ENCODE measurements around the gene ACSL3. TPM values are rescaled to one million over a fixed set of nuclear protein-coding genes. Genes with fewer than 3 reads are reported as not detected.

ACSL3 gene
- total RNA-seq, 1 donor from 2014 or later, result 106 TPM

DNA sequence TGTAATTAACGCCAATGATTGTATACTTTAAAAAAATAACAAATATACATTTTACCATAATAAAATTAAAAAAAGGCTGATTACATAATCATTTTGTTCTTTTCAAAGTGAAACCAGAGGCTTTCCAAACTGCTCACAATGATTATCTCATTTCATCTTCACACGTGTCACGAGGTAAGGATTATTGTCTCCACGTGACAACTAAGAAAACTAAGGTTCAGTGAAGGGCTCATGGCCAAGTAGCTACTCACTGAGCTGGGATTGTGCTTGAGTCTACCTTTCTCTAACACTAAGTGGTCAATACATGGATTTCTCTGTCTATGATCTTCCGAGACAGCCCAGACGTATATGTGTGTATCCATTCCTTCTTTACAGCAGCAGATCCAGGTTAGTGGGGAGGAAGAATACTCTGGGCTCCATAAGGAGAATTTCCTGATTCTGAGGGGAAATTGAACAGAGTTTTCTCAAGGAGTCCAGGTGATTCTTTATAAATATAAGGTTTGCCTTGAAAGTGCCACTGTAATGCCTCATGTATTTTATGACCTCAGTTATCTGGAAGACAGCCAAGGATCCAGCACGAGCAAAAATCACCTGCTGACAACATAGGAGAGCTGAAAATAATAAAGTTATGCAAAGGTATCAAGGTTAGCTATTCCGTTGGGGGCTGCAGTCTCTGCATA is 25.6 kb upstream of the ACSL3 start:
- TF ChIP-seq, protein P1, sequence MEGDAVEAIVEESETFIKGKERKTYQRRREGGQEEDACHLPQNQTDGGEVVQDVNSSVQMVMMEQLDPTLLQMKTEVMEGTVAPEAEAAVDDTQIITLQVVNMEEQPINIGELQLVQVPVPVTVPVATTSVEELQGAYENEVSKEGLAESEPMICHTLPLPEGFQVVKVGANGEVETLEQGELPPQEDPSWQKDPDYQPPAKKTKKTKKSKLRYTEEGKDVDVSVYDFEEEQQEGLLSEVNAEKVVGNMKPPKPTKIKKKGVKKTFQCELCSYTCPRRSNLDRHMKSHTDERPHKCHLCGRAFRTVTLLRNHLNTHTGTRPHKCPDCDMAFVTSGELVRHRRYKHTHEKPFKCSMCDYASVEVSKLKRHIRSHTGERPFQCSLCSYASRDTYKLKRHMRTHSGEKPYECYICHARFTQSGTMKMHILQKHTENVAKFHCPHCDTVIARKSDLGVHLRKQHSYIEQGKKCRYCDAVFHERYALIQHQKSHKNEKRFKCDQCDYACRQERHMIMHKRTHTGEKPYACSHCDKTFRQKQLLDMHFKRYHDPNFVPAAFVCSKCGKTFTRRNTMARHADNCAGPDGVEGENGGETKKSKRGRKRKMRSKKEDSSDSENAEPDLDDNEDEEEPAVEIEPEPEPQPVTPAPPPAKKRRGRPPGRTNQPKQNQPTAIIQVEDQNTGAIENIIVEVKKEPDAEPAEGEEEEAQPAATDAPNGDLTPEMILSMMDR (IDR thresholded peaks at IDR 0.05), result no peak
- no peak for TF ChIP-seq EZH2phosphoT487 (IDR thresholded peaks at IDR 0.05)
- TF ChIP-seq EZH2 (IDR thresholded peaks at IDR 0.05), result no peak
- no peak overlapping the region for H3K27ac ChIP-seq
- H3K4me3 ChIP-seq, result no peak overlapping the region
- no peak for DNase-seq (ENCODE audit: low spot score)
- H3K27ac Mint-ChIP-seq, result no peak overlapping the region
- H3K27me3 ChIP-seq, result no peaks in the 10 kb centered on the region
- no peaks in the 10 kb centered on the region for H3F3A ChIP-seq (ENCODE audit: low read depth)
- H3K4me2 ChIP-seq, result no peak overlapping the region
- H3K27me3 Mint-ChIP-seq (ENCODE audit: insufficient read depth, low read depth), result no peaks in the 10 kb centered on the region
- no peaks in the 10 kb centered on the region for H3K36me3 Mint-ChIP-seq
- H3K79me2 ChIP-seq (ENCODE audit: low read depth), result no peaks in the 10 kb centered on the region
- H3K4me3 Mint-ChIP-seq, result no peak overlapping the region
- no peaks in the 10 kb centered on the region for H3K4me1 ChIP-seq
- H3K9me3 Mint-ChIP-seq, result no peaks in the 10 kb centered on the region
- H3K36me3 ChIP-seq, result no peaks in the 10 kb centered on the region
- no peak overlapping the region for H2AFZ ChIP-seq (replicated peaks)
- no peak overlapping the region for H3K9ac ChIP-seq
- no peaks in the 10 kb centered on the region for H4K20me1 ChIP-seq (ENCODE audit: low read depth)
- H3K4me1 Mint-ChIP-seq, result no peaks in the 10 kb centered on the region
- H3K9me3 ChIP-seq (ENCODE audit: low read depth), result no peaks in the 10 kb centered on the region

DNA sequence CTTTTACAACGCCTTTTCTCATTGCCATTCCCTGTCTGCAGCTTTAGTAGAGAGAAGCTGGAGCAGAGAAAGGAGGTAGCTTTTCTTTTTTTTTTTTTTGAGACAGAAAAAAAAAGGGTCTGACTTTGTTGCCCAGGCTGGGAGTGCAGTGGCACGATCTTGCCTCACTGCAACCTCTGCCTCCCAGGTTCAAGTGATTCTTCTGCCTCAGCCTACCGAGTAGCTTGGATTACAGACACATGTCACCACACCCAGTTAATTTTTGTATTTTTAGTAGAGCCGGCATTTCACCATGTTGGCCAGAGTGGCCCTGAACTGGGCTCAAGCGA is 25.0 kb upstream of the ACSL3 start:
- Histone ChIP-seq H3F3A (ENCODE audit: low read depth) (no peaks in the 10 kb centered on the region), H3K36me3 (no peaks in the 10 kb centered on the region), H2AFZ (replicated peaks) (no peak overlapping the region), H3K79me2 (ENCODE audit: low read depth) (no peaks in the 10 kb centered on the region), H3K9me3 (ENCODE audit: low read depth) (no peaks in the 10 kb centered on the region), H3K4me2 (no peak overlapping the region), H3K4me1 (no peaks in the 10 kb centered on the region), H3K9ac (no peak overlapping the region), H3K4me3 (no peak overlapping the region), H3K27ac (no peak overlapping the region), H4K20me1 (ENCODE audit: low read depth) (no peaks in the 10 kb centered on the region), H3K27me3 (no peaks in the 10 kb centered on the region)
- H3K36me3 Mint-ChIP-seq, result no peaks in the 10 kb centered on the region
- DNase-seq (ENCODE audit: low spot score), result no peak
- no peaks in the 10 kb centered on the region for H3K9me3 Mint-ChIP-seq
- no peaks in the 10 kb centered on the region for H3K4me1 Mint-ChIP-seq
- TF ChIP-seq, protein P1 (IDR thresholded peaks at IDR 0.05), result no peak
- H3K27me3 Mint-ChIP-seq (ENCODE audit: insufficient read depth, low read depth), result no peaks in the 10 kb centered on the region
- H3K27ac Mint-ChIP-seq, result no peak overlapping the region
- H3K4me3 Mint-ChIP-seq, result no peak overlapping the region

DNA sequence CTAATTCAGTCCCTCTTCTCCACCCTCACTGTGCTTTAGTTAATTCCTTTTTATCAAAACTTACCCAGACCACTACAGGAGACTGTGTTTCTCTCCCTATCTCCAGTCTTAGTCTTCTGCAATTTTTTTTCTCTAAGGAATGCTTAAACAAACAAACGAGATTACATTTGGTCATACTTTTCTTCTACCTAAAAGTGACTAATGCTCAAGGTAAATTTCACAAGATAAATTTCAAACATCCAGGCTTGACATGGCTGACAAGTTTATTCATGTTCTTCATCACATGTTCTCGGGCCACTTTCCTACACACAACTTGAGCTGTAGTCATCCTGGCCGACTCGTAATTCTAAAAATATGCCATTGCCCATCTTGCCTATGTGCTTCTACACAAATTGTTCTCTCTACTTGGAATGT is 23.2 kb upstream of the ACSL3 start:
- no peaks in the 10 kb centered on the region for H3K9me3 Mint-ChIP-seq
- no peaks in the 10 kb centered on the region for H3K27me3 Mint-ChIP-seq (ENCODE audit: insufficient read depth, low read depth)
- Histone ChIP-seq H2AFZ (replicated peaks) (no peak overlapping the region), H3K4me2 (no peak overlapping the region), H3K4me3 (no peak overlapping the region), H3K27me3 (no peaks in the 10 kb centered on the region), H4K20me1 (ENCODE audit: low read depth) (no peaks in the 10 kb centered on the region), H3F3A (ENCODE audit: low read depth) (no peaks in the 10 kb centered on the region), H3K27ac (no peak overlapping the region), H3K79me2 (ENCODE audit: low read depth) (no peaks in the 10 kb centered on the region), H3K9me3 (ENCODE audit: low read depth) (no peaks in the 10 kb centered on the region), H3K4me1 (no peaks in the 10 kb centered on the region), H3K9ac (no peak overlapping the region), H3K36me3 (no peaks in the 10 kb centered on the region)
- DNase-seq (ENCODE audit: low spot score), result no peak
- H3K27ac Mint-ChIP-seq, result no peak overlapping the region
- H3K4me1 Mint-ChIP-seq, result no peaks in the 10 kb centered on the region
- H3K36me3 Mint-ChIP-seq, result no peaks in the 10 kb centered on the region
- H3K4me3 Mint-ChIP-seq, result no peak overlapping the region
- TF ChIP-seq EZH2 (IDR thresholded peaks at IDR 0.05) (no peak), EZH2phosphoT487 (IDR thresholded peaks at IDR 0.05) (no peak)
- TF ChIP-seq, protein P1 (IDR thresholded peaks at IDR 0.05), result no peak
